ENCODE measurements around the gene DUSP22.

DUSP22 gene

GRCh38 chr6:381742-382461 lies 89.6 kb downstream of the DUSP22 start:
- no peak for DNase-seq

GRCh38 chr6:382883-383810 lies 90.9 kb downstream of the DUSP22 start:
- no peak for DNase-seq

GRCh38 chr6:383856-384255 lies 91.6 kb downstream of the DUSP22 start:
- no peak for DNase-seq

GRCh38 chr6:384898-385297 lies 92.6 kb downstream of the DUSP22 start:
- no peak for DNase-seq

GRCh38 chr6:385614-386013 lies 93.3 kb downstream of the DUSP22 start:
- no peak for DNase-seq

- DNase-seq: no peak
Measured at GRCh38 chr6:386688-387266, 94.5 kb downstream of the DUSP22 start.

- no peak for DNase-seq
Measured at GRCh38 chr6:387293-387741, 95.0 kb downstream of the DUSP22 start.

- DNase-seq: no peak
Measured at GRCh38 chr6:388202-388903, 96.1 kb downstream of the DUSP22 start.

- no peak for DNase-seq
Measured at GRCh38 chr6:389143-389542, 96.9 kb downstream of the DUSP22 start.

GRCh38 chr6:389622-390021 lies 97.3 kb downstream of the DUSP22 start:
- DNase-seq: no peak

- DNase-seq: no peak
Measured at GRCh38 chr6:390914-391558, 98.7 kb downstream of the DUSP22 start.

- no peak for DNase-seq
Measured at GRCh38 chr6:391559-392440, 99.5 kb downstream of the DUSP22 start, which contains the start of gene IRF4. Gene IRF4, plus strand, starts transcription at chr6:391752. Its CDS starts 1,401 bp downstream, at chr6:393153.

- DNase-seq: no peak
Measured at GRCh38 chr6:392441-393390, 100.4 kb downstream of the DUSP22 start.

- no peak for DNase-seq
Measured at GRCh38 chr6:393391-394221, 101.3 kb downstream of the DUSP22 start.

GRCh38 chr6:394641-395289 lies 102.5 kb downstream of the DUSP22 start:
- no peak for DNase-seq

GRCh38 chr6:395432-396125 lies 103.3 kb downstream of the DUSP22 start:
- no peak for DNase-seq

GRCh38 chr6:396126-396520 lies 103.8 kb downstream of the DUSP22 start:
- no peak for DNase-seq

GRCh38 chr6:397056-397455 lies 104.8 kb downstream of the DUSP22 start:
- no peak for DNase-seq
